HG02884 (cell line): ENCODE data around the gene PXDN.
"Not testable (repeated sequence)": the region's sequence is repeated elsewhere in the genome, so short reads cannot be mapped to it uniquely, and the experiment has no call there.

ENCODE experiments used
- ATAC-seq: cut with Tn5 transposase; IDR thresholded peaks from one replicate; pipeline ENCODE4 v1.9.1; 2021; ENCODE audit warnings: mild to moderate bottlenecking, moderate library complexity; ENCODE audit not compliant: unreplicated experiment

The PXDN gene

GRCh38 chr2:1705557-1706076, 38.7 kb downstream of the PXDN start:
- ATAC-seq = no peak

- no peak for ATAC-seq
Measured at GRCh38 chr2:1704631-1705556, 39.4 kb downstream of the PXDN start.

GRCh38 chr2:1702186-1702565, 42.1 kb downstream of the PXDN start:
- ATAC-seq = no peak

- no peak for ATAC-seq
Measured at GRCh38 chr2:1701556-1702185, 42.6 kb downstream of the PXDN start.

GRCh38 chr2:1701020-1701419, 43.3 kb downstream of the PXDN start:
- ATAC-seq = no peak

GRCh38 chr2:1700427-1700826, 43.9 kb downstream of the PXDN start:
- ATAC-seq = not testable (repeated sequence)

GRCh38 chr2:1698188-1698945, 45.9 kb downstream of the PXDN start:
- no peak for ATAC-seq

GRCh38 chr2:1697601-1698000, 46.7 kb downstream of the PXDN start:
- ATAC-seq = no peak

GRCh38 chr2:1696472-1696871, 47.8 kb downstream of the PXDN start:
- ATAC-seq = no peak

- ATAC-seq = no peak
Measured at GRCh38 chr2:1694371-1695271, 49.7 kb downstream of the PXDN start.

- ATAC-seq = no peak
Measured at GRCh38 chr2:1693723-1694122, 50.6 kb downstream of the PXDN start.

GRCh38 chr2:1692342-1692741, 52.0 kb downstream of the PXDN start:
- ATAC-seq = no peak

GRCh38 chr2:1691366-1691765, 52.9 kb downstream of the PXDN start:
- ATAC-seq = no peak

- no peak for ATAC-seq
Measured at GRCh38 chr2:1690056-1690775, 54.1 kb downstream of the PXDN start.

- no peak for ATAC-seq
Measured at GRCh38 chr2:1688859-1689258, 55.5 kb downstream of the PXDN start.

GRCh38 chr2:1688161-1688560, 56.2 kb downstream of the PXDN start:
- no peak for ATAC-seq

GRCh38 chr2:1687254-1687653, 57.1 kb downstream of the PXDN start:
- ATAC-seq = no peak

GRCh38 chr2:1686784-1687105, 57.6 kb downstream of the PXDN start:
- ATAC-seq = no peak

- no peak for ATAC-seq
Measured at GRCh38 chr2:1685957-1686783, 58.1 kb downstream of the PXDN start.
